ENCODE data around the gene PRF1.
"Not testable (repeated sequence)": the region's sequence is repeated elsewhere in the genome, so short reads cannot be mapped to it uniquely, and the experiment has no call there.

The PRF1 gene

GRCh38 chr10:70618663-70619062 lies 16.1 kb upstream of the PRF1 start:
- H3K4me3 ChIP-seq (ENCODE audit: insufficient read depth, low read depth, low read length) = no peak overlapping the region
- no peaks in the 10 kb centered on the region for H3K27me3 ChIP-seq (ENCODE audit: control insufficient read depth, insufficient read depth, low read length, poor library complexity, severe bottlenecking)
- no peaks in the 10 kb centered on the region for H3K9me3 ChIP-seq (ENCODE audit: control insufficient read depth, low read length)
- H3K27ac ChIP-seq (ENCODE audit: insufficient read depth, low read depth, low read length, poor library complexity, severe bottlenecking) = no peak overlapping the region
- WGBS, 2 experiments = 93 to 95% methylated on average over 5 of the region's 5 CpGs
- no peaks in the 10 kb centered on the region for H3K36me3 ChIP-seq (ENCODE audit: control insufficient read depth, insufficient read depth, low read length)
- H3K4me1 ChIP-seq (ENCODE audit: control insufficient read depth, insufficient read depth, low read length) = no peaks in the 10 kb centered on the region

- 96 to 98% methylated on average over 7 of the region's 7 CpGs for WGBS, 2 experiments
- Histone ChIP-seq H3K27ac (ENCODE audit: insufficient read depth, low read depth, low read length, poor library complexity, severe bottlenecking) (no peak overlapping the region), H3K4me3 (ENCODE audit: insufficient read depth, low read depth, low read length) (no peak overlapping the region), H3K27me3 (ENCODE audit: control insufficient read depth, insufficient read depth, low read length, poor library complexity, severe bottlenecking) (no peaks in the 10 kb centered on the region), H3K4me1 (ENCODE audit: control insufficient read depth, insufficient read depth, low read length) (no peaks in the 10 kb centered on the region), H3K9me3 (ENCODE audit: control insufficient read depth, low read length) (no peaks in the 10 kb centered on the region), H3K36me3 (ENCODE audit: control insufficient read depth, insufficient read depth, low read length) (no peaks in the 10 kb centered on the region)
Measured at GRCh38 chr10:70617798-70618568, 15.4 kb upstream of the PRF1 start.

GRCh38 chr10:70616761-70617160 lies 14.2 kb upstream of the PRF1 start:
- Histone ChIP-seq H3K27me3 (ENCODE audit: control insufficient read depth, insufficient read depth, low read length, poor library complexity, severe bottlenecking) (no peaks in the 10 kb centered on the region), H3K4me1 (ENCODE audit: control insufficient read depth, insufficient read depth, low read length) (no peaks in the 10 kb centered on the region), H3K4me3 (ENCODE audit: insufficient read depth, low read depth, low read length) (no peak overlapping the region), H3K9me3 (ENCODE audit: control insufficient read depth, low read length) (no peaks in the 10 kb centered on the region), H3K36me3 (ENCODE audit: control insufficient read depth, insufficient read depth, low read length) (no peaks in the 10 kb centered on the region), H3K27ac (ENCODE audit: insufficient read depth, low read depth, low read length, poor library complexity, severe bottlenecking) (no peak overlapping the region)
- WGBS, 2 experiments = 93 to 97% methylated on average over 2 to 4 of the region's 4 CpGs

GRCh38 chr10:70615784-70616522 lies 13.4 kb upstream of the PRF1 start:
- no peak overlapping the region for H3K4me3 ChIP-seq (ENCODE audit: insufficient read depth, low read depth, low read length)
- H3K27me3 ChIP-seq (ENCODE audit: control insufficient read depth, insufficient read depth, low read length, poor library complexity, severe bottlenecking) = no peaks in the 10 kb centered on the region
- no peaks in the 10 kb centered on the region for H3K9me3 ChIP-seq (ENCODE audit: control insufficient read depth, low read length)
- no peaks in the 10 kb centered on the region for H3K4me1 ChIP-seq (ENCODE audit: control insufficient read depth, insufficient read depth, low read length)
- H3K36me3 ChIP-seq (ENCODE audit: control insufficient read depth, insufficient read depth, low read length) = no peaks in the 10 kb centered on the region
- WGBS, 2 experiments = 91 to 95% methylated on average over 7 of the region's 7 CpGs
- no peak overlapping the region for H3K27ac ChIP-seq (ENCODE audit: insufficient read depth, low read depth, low read length, poor library complexity, severe bottlenecking)

GRCh38 chr10:70615211-70615610 lies 12.7 kb upstream of the PRF1 start:
- no peaks in the 10 kb centered on the region for H3K9me3 ChIP-seq (ENCODE audit: control insufficient read depth, low read length)
- no peak overlapping the region for H3K27ac ChIP-seq (ENCODE audit: insufficient read depth, low read depth, low read length, poor library complexity, severe bottlenecking)
- H3K27me3 ChIP-seq (ENCODE audit: control insufficient read depth, insufficient read depth, low read length, poor library complexity, severe bottlenecking) = no peaks in the 10 kb centered on the region
- 94 to 100% methylated on average over 2 of the region's 2 CpGs for WGBS, 2 experiments
- no peak overlapping the region for H3K4me3 ChIP-seq (ENCODE audit: insufficient read depth, low read depth, low read length)
- H3K4me1 ChIP-seq (ENCODE audit: control insufficient read depth, insufficient read depth, low read length) = no peaks in the 10 kb centered on the region
- no peaks in the 10 kb centered on the region for H3K36me3 ChIP-seq (ENCODE audit: control insufficient read depth, insufficient read depth, low read length)

- H3K4me1 ChIP-seq (ENCODE audit: control insufficient read depth, insufficient read depth, low read length) = not testable (repeated sequence)
Measured at GRCh38 chr10:70614364-70614763, 11.8 kb upstream of the PRF1 start.

GRCh38 chr10:70613941-70614340 lies 11.4 kb upstream of the PRF1 start:
- Histone ChIP-seq H3K4me3 (ENCODE audit: insufficient read depth, low read depth, low read length) (no peak overlapping the region), H3K9me3 (ENCODE audit: control insufficient read depth, low read length) (no peaks in the 10 kb centered on the region), H3K27me3 (ENCODE audit: control insufficient read depth, insufficient read depth, low read length, poor library complexity, severe bottlenecking) (no peaks in the 10 kb centered on the region), H3K27ac (ENCODE audit: insufficient read depth, low read depth, low read length, poor library complexity, severe bottlenecking) (no peak overlapping the region), H3K4me1 (ENCODE audit: control insufficient read depth, insufficient read depth, low read length) (no peaks in the 10 kb centered on the region), H3K36me3 (ENCODE audit: control insufficient read depth, insufficient read depth, low read length) (no peaks in the 10 kb centered on the region)
- WGBS, 2 experiments = 94% methylated on average over 2 of the region's 2 CpGs

More at GRCh38 chr10:70614364-70614763, 11.8 kb upstream of the PRF1 start:
- H3K27me3 ChIP-seq (ENCODE audit: control insufficient read depth, insufficient read depth, low read length, poor library complexity, severe bottlenecking); H3K4me3 ChIP-seq (ENCODE audit: insufficient read depth, low read depth, low read length); H3K36me3 ChIP-seq (ENCODE audit: control insufficient read depth, insufficient read depth, low read length); H3K9me3 ChIP-seq (ENCODE audit: control insufficient read depth, low read length); H3K27ac ChIP-seq (ENCODE audit: insufficient read depth, low read depth, low read length, poor library complexity, severe bottlenecking): not testable (repeated sequence)
- WGBS, 2 experiments = 90 to 92% methylated on average over 3 of the region's 3 CpGs

- 92 to 95% methylated on average over 4 of the region's 4 CpGs for WGBS, 2 experiments
- Histone ChIP-seq H3K27ac (ENCODE audit: insufficient read depth, low read depth, low read length, poor library complexity, severe bottlenecking) (no peak overlapping the region), H3K9me3 (ENCODE audit: control insufficient read depth, low read length) (no peaks in the 10 kb centered on the region), H3K36me3 (ENCODE audit: control insufficient read depth, insufficient read depth, low read length) (no peaks in the 10 kb centered on the region), H3K4me3 (ENCODE audit: insufficient read depth, low read depth, low read length) (no peak overlapping the region), H3K4me1 (ENCODE audit: control insufficient read depth, insufficient read depth, low read length) (no peaks in the 10 kb centered on the region), H3K27me3 (ENCODE audit: control insufficient read depth, insufficient read depth, low read length, poor library complexity, severe bottlenecking) (no peaks in the 10 kb centered on the region)
Measured at GRCh38 chr10:70607936-70608335, 5.4 kb upstream of the PRF1 start.

GRCh38 chr10:70605161-70605560 lies 2.6 kb upstream of the PRF1 start:
- WGBS, 2 experiments = 87 to 98% methylated on average over 2 of the region's 2 CpGs
- Histone ChIP-seq H3K9me3 (ENCODE audit: control insufficient read depth, low read length) (no peaks in the 10 kb centered on the region), H3K27me3 (ENCODE audit: control insufficient read depth, insufficient read depth, low read length, poor library complexity, severe bottlenecking) (no peaks in the 10 kb centered on the region), H3K4me3 (ENCODE audit: insufficient read depth, low read depth, low read length) (no peak overlapping the region), H3K36me3 (ENCODE audit: control insufficient read depth, insufficient read depth, low read length) (no peaks in the 10 kb centered on the region), H3K4me1 (ENCODE audit: control insufficient read depth, insufficient read depth, low read length) (no peaks in the 10 kb centered on the region), H3K27ac (ENCODE audit: insufficient read depth, low read depth, low read length, poor library complexity, severe bottlenecking) (no peak overlapping the region)

GRCh38 chr10:70604106-70604505 lies 1.6 kb upstream of the PRF1 start:
- no peaks in the 10 kb centered on the region for H3K9me3 ChIP-seq (ENCODE audit: control insufficient read depth, low read length)
- no peaks in the 10 kb centered on the region for H3K27me3 ChIP-seq (ENCODE audit: control insufficient read depth, insufficient read depth, low read length, poor library complexity, severe bottlenecking)
- no peaks in the 10 kb centered on the region for H3K36me3 ChIP-seq (ENCODE audit: control insufficient read depth, insufficient read depth, low read length)
- 88 to 94% methylated on average over 4 of the region's 4 CpGs for WGBS, 2 experiments
- no peak overlapping the region for H3K27ac ChIP-seq (ENCODE audit: insufficient read depth, low read depth, low read length, poor library complexity, severe bottlenecking)
- H3K4me3 ChIP-seq (ENCODE audit: insufficient read depth, low read depth, low read length) = no peak overlapping the region
- H3K4me1 ChIP-seq (ENCODE audit: control insufficient read depth, insufficient read depth, low read length) = no peaks in the 10 kb centered on the region

All from ectodermal cell (in vitro differentiated cells).